K562 (cell line): ENCODE data around the gene CUL9. TPM values are rescaled to one million over a fixed set of nuclear protein-coding genes. Genes with fewer than 3 reads are reported as not detected.

Source experiments
- ATAC-seq: fragments of 200-7000 bp; cut with Tn5 transposase; 3 replicates; pipeline ENCODE4 v1.9.1; 2020; ENCODE audit warnings: moderate library complexity
- BruUV-seq: library from RNA; stranded (reverse); fragments of 400-500 nt; replicated peaks from 2 replicates; lab custom pipeline; 2021; lab: Mats Ljungman, UMichigan
- CTCF ChIA-PET: fragments of 300-600 bp; formaldehyde crosslinking; extraction: SDS; loops from one replicate; lab custom pipeline; 2021; ENCODE audit warnings: low intra/inter-chr PET ratio; lab: Yijun Ruan, JAX
- POLR2A ChIA-PET: fragments of 300-600, 350-650 bp; sonication (Branson Sonifier 250); formaldehyde crosslinking; extraction: SDS; loops from one replicate; lab custom pipeline; 2021; ENCODE audit warnings: antibody characterized with exemption, inconsistent platforms; lab: Yijun Ruan, JAX
- DNase-seq, 4 experiments: peaks; one replicate each; pipeline versions ENCODE4 v3.0.0 to v3.0.0-alpha.2; 2011 to 2018; ENCODE audit warnings: low spot score in 3 of 4, mixed read lengths in 3 of 4; ENCODE audit errors: extremely low read depth in 1 of 4
- FAIRE-seq: peaks from 2 replicates; lab custom pipeline; 2011; peaks lifted over from hg19 to GRCh38; lab: Jason Lieb, UNC
- H2AFZ ChIP-seq: 2 replicates; pipeline ENCODE4 v1.6.0; 2011; ENCODE audit warnings: low read depth, low read length, control low read depth, inconsistent platforms
- H3K27ac ChIP-seq: fragments of 200-600 bp; 3 replicates; pipeline ENCODE4 v1.8.0; 2011; ENCODE audit warnings: low read depth, mild to moderate bottlenecking, control low read depth, inconsistent platforms, low read length, moderate library complexity, mixed read lengths; ENCODE audit errors: extremely low read depth
- H3K27me3 ChIP-seq, 2 experiments: fragments of 300-600 bp in 1 of 2; 2 replicates in 1 of 2; 3 replicates in 1 of 2; pipeline versions ENCODE4 v1.6.0 to v1.8.0; 2011; ENCODE audit warnings: inconsistent platforms in 2 of 2, low read length in 2 of 2, mild to moderate bottlenecking in 1 of 2, mixed read lengths in 1 of 2, moderate library complexity in 1 of 2; ENCODE audit not compliant: control insufficient read depth in 2 of 2, insufficient read depth in 2 of 2
- H3K36me3 ChIP-seq: fragments of 300-600 bp; 3 replicates; pipeline ENCODE4 v1.8.0; 2011; ENCODE audit warnings: mild to moderate bottlenecking, low read length, inconsistent platforms; ENCODE audit not compliant: control insufficient read depth, insufficient read depth
- H3K4me1 ChIP-seq, 2 experiments: fragments of 200-600 bp in 1 of 2; replicated peaks in 1 of 2; 2 replicates in 1 of 2; 3 replicates in 1 of 2; pipeline versions ENCODE4 v1.5.1 to v1.8.0; 2011; ENCODE audit warnings: inconsistent platforms in 2 of 2, low read length in 2 of 2, mild to moderate bottlenecking in 1 of 2, mixed read lengths in 1 of 2, moderate library complexity in 1 of 2; ENCODE audit not compliant: control insufficient read depth in 2 of 2, insufficient read depth in 2 of 2
- H3K4me2 ChIP-seq: 2 replicates; pipeline ENCODE4 v1.6.1; 2011; ENCODE audit warnings: low read length, control low read depth, inconsistent platforms, mixed read lengths; ENCODE audit not compliant: insufficient read depth
- H3K4me3 ChIP-seq: fragments of 200-600 bp; sonication (generic), shearing (Covaris generic); 2 replicates; pipeline ENCODE4 v1.5.1; 2016; ENCODE audit warnings: control low read depth, inconsistent platforms
- H3K79me2 ChIP-seq: fragments of 200-600 bp; 3 replicates; pipeline ENCODE4 v1.8.0; 2011; ENCODE audit warnings: low read length, inconsistent platforms; ENCODE audit not compliant: control insufficient read depth, insufficient read depth
- H3K9ac ChIP-seq, 2 experiments: 2 replicates each; pipeline versions ENCODE4 v1.6.0 to v1.6.1; 2011; ENCODE audit warnings: low read depth in 2 of 2, low read length in 2 of 2, control low read depth in 1 of 2, inconsistent platforms in 1 of 2, mild to moderate bottlenecking in 1 of 2, mixed read lengths in 1 of 2; ENCODE audit not compliant: insufficient read depth in 1 of 2
- H3K9me1 ChIP-seq: one replicate; pipeline ENCODE4 v1.6.0; 2011; ENCODE audit warnings: inconsistent platforms, mild to moderate bottlenecking, low read length, moderate library complexity; ENCODE audit not compliant: control insufficient read depth, insufficient read depth
- H3K9me3 ChIP-seq: replicated peaks from 2 replicates; pipeline ENCODE4 v1.5.1; 2011; ENCODE audit warnings: low read depth, low read length, inconsistent platforms; ENCODE audit not compliant: control insufficient read depth, insufficient read depth
- H4K20me1 ChIP-seq: replicated peaks from 2 replicates; pipeline ENCODE4 v1.6.1; 2011; ENCODE audit warnings: low read length, inconsistent platforms, mixed read lengths; ENCODE audit not compliant: control insufficient read depth, insufficient read depth
- ARID3B ChIP-seq: fragments of 250-450 bp; sonication (Bioruptor Pico); IDR thresholded peaks from 2 replicates; pipeline ENCODE4 v1.4.0; 2020; ENCODE audit warnings: borderline replicate concordance
- DPF2 ChIP-seq: fragments of 450-650 bp; IDR thresholded peaks from 2 replicates; pipeline ENCODE4 v1.6.1; 2016
- GATA2 ChIP-seq: sonication (generic); formaldehyde crosslinking; IDR thresholded peaks from 2 replicates; pipeline ENCODE4 v1.4.0; 2020; ENCODE audit warnings: mild to moderate bottlenecking, missing genetic modification reagents
- MCM3 ChIP-seq: fragments of 450-650 bp; IDR thresholded peaks from 2 replicates; pipeline ENCODE4 v1.6.1; 2016
- NBN ChIP-seq: fragments of 450-650 bp; IDR thresholded peaks from 2 replicates; pipeline ENCODE4 v1.6.1; 2016; ENCODE audit warnings: low read depth, mild to moderate bottlenecking
- PTBP1 ChIP-seq: fragments of 200-400 bp; formaldehyde crosslinking; IDR thresholded peaks from 2 replicates; pipeline ENCODE4 v1.6.1; 2017; ENCODE audit warnings: low read depth, low read length
- ZNF212 ChIP-seq: fragments of 450-650 bp; formaldehyde crosslinking; IDR thresholded peaks from 2 replicates; pipeline ENCODE4 v1.4.0; 2020; ENCODE audit warnings: mild to moderate bottlenecking
- ZNF76 ChIP-seq: fragments of 250-450 bp; sonication (Bioruptor Pico); IDR thresholded peaks from 2 replicates; pipeline ENCODE4 v1.4.0; 2020; ENCODE audit warnings: mild to moderate bottlenecking, moderate library complexity, borderline replicate concordance
- WGBS: fragments of 100-300 bp; shearing (Covaris generic); methylation state at CpG from one replicate; pipeline ENCODE4 v1.1.6; 2016; ENCODE audit warnings: low coverage, mixed read lengths; ENCODE audit not compliant: insufficient coverage; ENCODE audit errors: missing lambda C conversion rate; 5-methylcytosine and 5-hydroxymethylcytosine counted together
- in situ Hi-C: fragments of 300-500 bp; cut with MboI; formaldehyde crosslinking; loops from 4 replicates; pipeline ENCODE4 v1.15.0; 2018; ENCODE audit warnings: inconsistent platforms, mixed read lengths
- intact Hi-C: fragments of 100-400 bp; cut with micrococcal nuclease; formaldehyde crosslinking; loops from 2 replicates; pipeline ENCODE4 v1.14.2; 2022
- polyA plus RNA-seq, 8 experiments: library from polyadenylated mRNA; depleted of rRNA in 4 of 8; stranded (reverse) in 5 of 8; unstranded in 3 of 8; fragments of >200 nt; fragmentation: Nextera tagmentation in 2 of 8; fragmentation: Illumina TruSeq in 1 of 8; extraction: Ambion mirVana in 2 of 8; extraction: Trizol in 1 of 8; gene quantifications; 2 replicates each; pipeline versions ENCODE4 v1.2.1 to v1.2.3, GENCODE V29; 2011 to 2014; ENCODE audit warnings: inconsistent platforms in 1 of 8, missing spikeins in 1 of 8
- total RNA-seq, 7 experiments: library from RNA; depleted of rRNA in 6 of 7; stranded (reverse); fragments of >200 nt in 6 of 7; fragmentation: Illumina TruSeq in 2 of 7; extraction: Trizol in 2 of 7; gene quantifications; 2 replicates each; pipeline versions ENCODE4 v1.2.1 to v1.2.3, GENCODE V29; 2011 to 2021; ENCODE audit warnings: low replicate concordance in 1 of 7
- TF ChIP-seq, protein P1 (sequence below): IDR thresholded peaks from 2 replicates; pipeline ENCODE4 v1.6.1; 2011; ENCODE audit not compliant: insufficient read length; ENCODE audit errors: extremely low read depth

Gene CUL9
- total and polyA plus RNA-seq, 9 of the 15 experiments (the other 6 are each of a cell fraction or from before 2014, with no cell fraction given): 0.50 to 20.7 (median 6.6) TPM

GRCh38 chr6:43200541-43200940 is 18.5 kb downstream of the CUL9 start:
- POLR2A ChIA-PET: interaction anchor here (1.0 to 3.8 kb wide), 7 partner anchors 8 to 30 kb away, joined by 5 to 15 read pairs (median 8); no protein-coding TSS in a partner anchor
- 74% methylated on average over 6 of the region's 6 CpGs for WGBS
- in situ Hi-C loops: no loop called here
- H3K79me2 ChIP-seq: no peaks in the 10 kb centered on the region
- no peak for DNase-seq
- H3K27me3 ChIP-seq: no peaks in the 10 kb centered on the region
- TF ChIP-seq, protein P1, sequence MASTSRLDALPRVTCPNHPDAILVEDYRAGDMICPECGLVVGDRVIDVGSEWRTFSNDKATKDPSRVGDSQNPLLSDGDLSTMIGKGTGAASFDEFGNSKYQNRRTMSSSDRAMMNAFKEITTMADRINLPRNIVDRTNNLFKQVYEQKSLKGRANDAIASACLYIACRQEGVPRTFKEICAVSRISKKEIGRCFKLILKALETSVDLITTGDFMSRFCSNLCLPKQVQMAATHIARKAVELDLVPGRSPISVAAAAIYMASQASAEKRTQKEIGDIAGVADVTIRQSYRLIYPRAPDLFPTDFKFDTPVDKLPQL: no peak
- TF ChIP-seq NBN: no peak
- no peak for TF ChIP-seq GATA2 (CRISPR knock-in tag)
- TF ChIP-seq DPF2: no peak
- TF ChIP-seq ZNF76: no peak
- no peak for TF ChIP-seq ZNF212
- no peak for TF ChIP-seq ARID3B (CRISPR knock-in tag)
- no peak for TF ChIP-seq PTBP1
- no peak for TF ChIP-seq MCM3
- H3K4me3 ChIP-seq: no peak overlapping the region
- no peak overlapping the region for H2AFZ ChIP-seq
- no TSS peak for BruUV-seq
- FAIRE-seq: no peak
- no peak for ATAC-seq
- no peaks in the 10 kb centered on the region for H3K9me3 ChIP-seq
- intact Hi-C loops: no loop called here
- peaks cover 7% of the 10 kb centered on the region; the same call in 1 of the 3 replicates for H3K36me3 ChIP-seq
- no peak overlapping the region for H3K27ac ChIP-seq
- H3K9ac ChIP-seq: no peak overlapping the region
- no peak overlapping the region for H3K4me2 ChIP-seq
- no peaks in the 10 kb centered on the region for H3K9me1 ChIP-seq
- CTCF ChIA-PET: no interaction called here
- H3K4me1 ChIP-seq: peaks cover 0 to 3% of the 10 kb centered on the region in 2 experiments; a peak in 2 of 5 replicates
- no peaks in the 10 kb centered on the region; the same call in 1 of the 2 replicates for H4K20me1 ChIP-seq
